ENCODE results near the gene ATRNL1.

GRCh38 chr10:115384665-115385064 is 291.5 kb downstream of the ATRNL1 start:
- no peak for TF ChIP-seq CTCF (IDR thresholded peaks at IDR 0.05)
- no peak for TF ChIP-seq POLR2A (IDR thresholded peaks at IDR 0.05)

Measured in prostate gland (tissue), 2 donors.